ENCODE data around the gene GPR150.
A peak's percentile ranks its signal among the peaks of the same experiment; 100 is the strongest.
"Not testable (repeated sequence)": the region's sequence is repeated elsewhere in the genome, so short reads cannot be mapped to it uniquely, and the experiment has no call there.

Gene GPR150

GRCh38 chr5:95624368-95624767 lies 4.5 kb downstream of the GPR150 start:
- no peak for DNase-seq

GRCh38 chr5:95626701-95627100 lies 6.8 kb downstream of the GPR150 start:
- DNase-seq, result no peak

GRCh38 chr5:95627971-95628810 lies 8.3 kb downstream of the GPR150 start:
- no peak for DNase-seq

GRCh38 chr5:95628933-95629332 lies 9.0 kb downstream of the GPR150 start:
- no peak for DNase-seq

GRCh38 chr5:95630394-95630917 lies 10.6 kb downstream of the GPR150 start:
- no peak for DNase-seq

- peak; percentile 63 for DNase-seq
These were observed 11.5 kb downstream of the GPR150 start for GRCh38 chr5:95631255-95631958.

- DNase-seq, result no peak
These were observed 12.2 kb downstream of the GPR150 start for GRCh38 chr5:95631991-95632675.

GRCh38 chr5:95632942-95633341 lies 13.1 kb downstream of the GPR150 start:
- not testable (repeated sequence) for DNase-seq

GRCh38 chr5:95633671-95634070 lies 13.8 kb downstream of the GPR150 start:
- DNase-seq, result no peak

- no peak for DNase-seq
These were observed 14.2 kb downstream of the GPR150 start for GRCh38 chr5:95634081-95634480.

- no peak for DNase-seq
These were observed 18.7 kb downstream of the GPR150 start for GRCh38 chr5:95638632-95639031.

- DNase-seq, result no peak
These were observed 21.9 kb downstream of the GPR150 start for GRCh38 chr5:95641741-95642220.

GRCh38 chr5:95643152-95643551 lies 23.3 kb downstream of the GPR150 start:
- no peak for DNase-seq

- no peak for DNase-seq
These were observed 24.6 kb downstream of the GPR150 start for GRCh38 chr5:95644351-95645042.

- not testable (repeated sequence) for DNase-seq
These were observed 26.3 kb downstream of the GPR150 start for GRCh38 chr5:95646226-95646568.

- peak; percentile 96 for DNase-seq
These were observed 26.9 kb downstream of the GPR150 start, which contains the start of gene RFESD for GRCh38 chr5:95646569-95647431. RFESD (plus strand) TSS chr5:95646777; CDS start chr5:95652272, 5,495 bp downstream.

- DNase-seq, result no peak
These were observed 28.3 kb downstream of the GPR150 start for GRCh38 chr5:95647886-95648860.

- DNase-seq, result no peak
These were observed 29.4 kb downstream of the GPR150 start for GRCh38 chr5:95649274-95649673.

GRCh38 chr5:95649842-95650620 lies 30.1 kb downstream of the GPR150 start:
- DNase-seq, result no peak
